GM23338 (cell line): ENCODE results near the gene CACNA1C. TPM values are rescaled to one million over a fixed set of nuclear protein-coding genes. Genes with fewer than 3 reads are reported as not detected.

Experiments used
- ATAC-seq: fragments of 200-7000 bp; cut with Tn5 transposase; 3 replicates; pipeline ENCODE4 v1.9.1; 2020
- DNase-seq: peaks from one replicate; pipeline ENCODE4 v3.0.0-alpha.2; 2015; ENCODE audit warnings: low spot score
- H2AFZ ChIP-seq: fragments of 200-600 bp; sonication (generic); 2 replicates; pipeline ENCODE4 v1.8.0; 2016; ENCODE audit warnings: antibody characterized with exemption, mild to moderate bottlenecking, moderate library complexity
- H3F3A ChIP-seq: fragments of 200-600 bp; sonication (generic); replicated peaks from 2 replicates; pipeline ENCODE4 v1.8.0; 2017; ENCODE audit warnings: antibody characterized with exemption, mixed run types, low read depth
- H3K27ac ChIP-seq: fragments of 200-600 bp; sonication (generic); 2 replicates; pipeline ENCODE4 v1.6.1; 2016; ENCODE audit warnings: low read depth
- H3K27me3 ChIP-seq: fragments of 200-600 bp; sonication (generic); 2 replicates; pipeline ENCODE4 v1.8.0; 2016; ENCODE audit warnings: mild to moderate bottlenecking, mixed run types, moderate library complexity; ENCODE audit not compliant: insufficient read depth
- H3K36me3 ChIP-seq: fragments of 200-600 bp; sonication (generic); 2 replicates; pipeline ENCODE4 v1.8.0; 2016; ENCODE audit warnings: mild to moderate bottlenecking; ENCODE audit not compliant: insufficient read depth
- H3K4me1 ChIP-seq: fragments of 200-600 bp; sonication (generic); 2 replicates; pipeline ENCODE4 v1.8.0; 2016; ENCODE audit warnings: mild to moderate bottlenecking, moderate library complexity; ENCODE audit not compliant: insufficient read depth
- H3K4me2 ChIP-seq: fragments of 200-600 bp; sonication (generic); 2 replicates; pipeline ENCODE4 v1.7.1; 2017; ENCODE audit warnings: mixed run types
- H3K4me3 ChIP-seq: fragments of 200-600 bp; sonication (generic); 2 replicates; pipeline ENCODE4 v1.6.1; 2016; ENCODE audit warnings: mixed run types
- H3K79me2 ChIP-seq: fragments of 200-600 bp; sonication (generic); replicated peaks from 2 replicates; pipeline ENCODE4 v1.8.0; 2017; ENCODE audit warnings: mild to moderate bottlenecking; ENCODE audit not compliant: insufficient read depth
- H3K9me2 ChIP-seq: fragments of 200-600 bp; sonication (generic); 2 replicates; pipeline ENCODE4 v1.8.0; 2017; ENCODE audit not compliant: insufficient read depth
- H4K20me1 ChIP-seq: fragments of 200-600 bp; sonication (generic); replicated peaks from 2 replicates; pipeline ENCODE4 v1.8.0; 2017; ENCODE audit warnings: mild to moderate bottlenecking; ENCODE audit not compliant: insufficient read depth
- H3K27ac Mint-ChIP-seq: 2 replicates; pipeline ENCODE4 v1.8.0; 2020; ENCODE audit warnings: inconsistent platforms, mild to moderate bottlenecking, moderate library complexity, mixed read lengths
- H3K27me3 Mint-ChIP-seq: 3 replicates; pipeline ENCODE4 v1.8.0; 2022; ENCODE audit warnings: low read depth, mild to moderate bottlenecking, moderate library complexity, mixed read lengths, inconsistent platforms; ENCODE audit not compliant: insufficient read depth, poor library complexity
- H3K36me3 Mint-ChIP-seq: 3 replicates; pipeline ENCODE4 v1.8.0; 2021; ENCODE audit warnings: low read depth, mild to moderate bottlenecking, inconsistent platforms, moderate library complexity, mixed read lengths
- H3K4me1 Mint-ChIP-seq: 3 replicates; pipeline ENCODE4 v1.8.0; 2020; ENCODE audit warnings: mild to moderate bottlenecking, inconsistent platforms, mixed read lengths
- H3K4me3 Mint-ChIP-seq: 3 replicates; pipeline ENCODE4 v1.8.0; 2021; ENCODE audit warnings: moderate library complexity, mild to moderate bottlenecking, inconsistent platforms, mixed read lengths
- H3K9me3 Mint-ChIP-seq: 3 replicates; pipeline ENCODE4 v1.8.0; 2020; ENCODE audit warnings: moderate library complexity, mild to moderate bottlenecking, inconsistent platforms, mixed read lengths
- CREB1 ChIP-seq: fragments of 250-450 bp; sonication (Bioruptor Pico); IDR thresholded peaks from 2 replicates; pipeline ENCODE4 v1.5.0; 2020; ENCODE audit warnings: low read depth, mild to moderate bottlenecking, moderate library complexity
- CTCF ChIP-seq, 2 experiments: fragments of 200-600 bp in 1 of 2; sonication (generic) in 1 of 2; conservative IDR thresholded peaks; 2 replicates each; pipeline versions ENCODE4 v1.5.1 to v1.6.1; 2016 to 2017; ENCODE audit warnings: antibody characterized with exemption in 2 of 2, low read depth in 2 of 2, mild to moderate bottlenecking in 2 of 2, moderate library complexity in 1 of 2
- ETS1 ChIP-seq: IDR thresholded peaks from 2 replicates; pipeline ENCODE4 v1.6.1; 2016; ENCODE audit warnings: antibody characterized with exemption
- EZH2 ChIP-seq: fragments of 200-600 bp; sonication (generic); IDR thresholded peaks from one replicate; pipeline ENCODE4 v1.8.0; 2017; ENCODE audit warnings: antibody characterized with exemption, mild to moderate bottlenecking, low read depth; ENCODE audit not compliant: unreplicated experiment
- EZH2phosphoT487 ChIP-seq: fragments of 200-600 bp; sonication (generic); IDR thresholded peaks from one replicate; pipeline ENCODE4 v1.8.1; 2018; ENCODE audit warnings: antibody characterized with exemption; ENCODE audit not compliant: unreplicated experiment
- JUNB ChIP-seq: IDR thresholded peaks from one replicate; pipeline ENCODE4 v1.6.1; 2016; ENCODE audit warnings: antibody characterized with exemption; ENCODE audit not compliant: unreplicated experiment
- NANOG ChIP-seq: IDR thresholded peaks from 2 replicates; pipeline ENCODE4 v1.6.1; 2016; ENCODE audit warnings: antibody characterized with exemption, borderline replicate concordance
- POLR2AphosphoS5 ChIP-seq: IDR thresholded peaks from 2 replicates; pipeline ENCODE4 v1.6.1; 2016; ENCODE audit warnings: antibody characterized with exemption, low read depth
- REST ChIP-seq: IDR thresholded peaks from one replicate; pipeline ENCODE4 v1.6.1; 2018; ENCODE audit warnings: antibody characterized with exemption; ENCODE audit not compliant: unreplicated experiment
- STAT1 ChIP-seq: IDR thresholded peaks from one replicate; pipeline ENCODE4 v1.6.1; 2016; ENCODE audit warnings: antibody characterized with exemption; ENCODE audit not compliant: unreplicated experiment
- ZNF114 ChIP-seq: fragments of 250-450 bp; sonication (Bioruptor Pico); IDR thresholded peaks from 2 replicates; pipeline ENCODE4 v1.5.0; 2020; ENCODE audit warnings: mild to moderate bottlenecking, moderate library complexity
- ZNF331 ChIP-seq: fragments of 250-450 bp; sonication (Bioruptor Pico); IDR thresholded peaks from 2 replicates; pipeline ENCODE4 v1.5.0; 2020; ENCODE audit warnings: low read depth, mild to moderate bottlenecking, moderate library complexity
- ZNF462 ChIP-seq: fragments of 250-450 bp; sonication (Bioruptor Pico); IDR thresholded peaks from 2 replicates; pipeline ENCODE4 v1.5.0; 2020; ENCODE audit warnings: mild to moderate bottlenecking, moderate library complexity
- polyA plus RNA-seq: library from polyadenylated mRNA; unstranded; fragments of >200 nt; fragmentation: Nextera tagmentation; extraction: Ambion mirVana; gene quantifications from 2 replicates; pipeline ENCODE4 v1.2.1, GENCODE V29; 2016
- total RNA-seq: library from RNA; depleted of rRNA; stranded (reverse); fragments of >200 nt; shearing (Covaris generic); gene quantifications from 2 replicates; pipeline ENCODE4 v1.2.3, GENCODE V29; 2014

The CACNA1C gene
- total and polyA plus RNA-seq, 2 experiments from 2014 or later = 0.78 to 2.1 TPM

GRCh38 chr12:2177003-2177402 is 124.2 kb downstream of the CACNA1C start:
- no peaks in the 10 kb centered on the region for H3K79me2 ChIP-seq
- H3K4me1 Mint-ChIP-seq = peaks cover 4% of the 10 kb centered on the region; the same call in 2 of the 3 replicates
- H3K27ac ChIP-seq = no peak overlapping the region
- H3K36me3 Mint-ChIP-seq = no peaks in the 10 kb centered on the region
- H3K9me3 Mint-ChIP-seq = no peaks in the 10 kb centered on the region
- no peak overlapping the region for H2AFZ ChIP-seq
- no peak overlapping the region for H3K4me3 ChIP-seq
- no peaks in the 10 kb centered on the region for H3K9me2 ChIP-seq
- H3K27me3 Mint-ChIP-seq = peaks cover 2% of the 10 kb centered on the region
- no peak for ATAC-seq
- H3K36me3 ChIP-seq = no peaks in the 10 kb centered on the region
- no peak overlapping the region for H3K27ac Mint-ChIP-seq
- H3K4me1 ChIP-seq = no peaks in the 10 kb centered on the region
- H3K4me2 ChIP-seq = no peak overlapping the region
- no peak overlapping the region for H3K4me3 Mint-ChIP-seq
- no peak for TF ChIP-seq CTCF (conservative IDR thresholded peaks at IDR 0.05; ENCODE audit: low read depth in 2 of 2)
- TF ChIP-seq CREB1 (CRISPR knock-in tag) = no peak
- TF ChIP-seq NANOG = no peak
- no peak for TF ChIP-seq EZH2phosphoT487
- no peak for TF ChIP-seq ETS1
- no peak for TF ChIP-seq ZNF114 (CRISPR knock-in tag)
- TF ChIP-seq ZNF331 (CRISPR knock-in tag) = no peak
- TF ChIP-seq ZNF462 = no peak
- TF ChIP-seq STAT1 = no peak
- no peak for TF ChIP-seq EZH2
- TF ChIP-seq POLR2AphosphoS5 = no peak
- no peak for TF ChIP-seq JUNB
- no peak for TF ChIP-seq REST
- H3F3A ChIP-seq = no peaks in the 10 kb centered on the region
- DNase-seq = no peak
- H4K20me1 ChIP-seq = no peaks in the 10 kb centered on the region
- no peaks in the 10 kb centered on the region for H3K27me3 ChIP-seq
